Mononuclear cell (primary cell): ENCODE data around the gene C1QTNF5. TPM values are rescaled to one million over a fixed set of nuclear protein-coding genes. Genes with fewer than 3 reads are reported as not detected.
A peak's percentile ranks its signal among the peaks of the same experiment; 100 is the strongest.

Experiments
- H3K27me3 ChIP-seq: 2 replicates; pipeline ENCODE4 v1.6.0; 2011; ENCODE audit warnings: low read length, control low read depth; ENCODE audit not compliant: insufficient read depth
- H3K4me1 ChIP-seq: 2 replicates; pipeline ENCODE4 v1.5.1; 2011; ENCODE audit warnings: mild to moderate bottlenecking, low read length, control low read depth; ENCODE audit not compliant: insufficient read depth
- H3K4me3 ChIP-seq: 2 replicates; pipeline ENCODE4 v1.5.1; 2011; ENCODE audit warnings: mild to moderate bottlenecking, low read length, moderate library complexity
- H3K9me3 ChIP-seq: 2 replicates; pipeline ENCODE4 v1.5.1; 2011; ENCODE audit warnings: low read depth, mild to moderate bottlenecking, control low read depth, low read length
- total RNA-seq: library from RNA; depleted of rRNA; stranded (reverse); fragments of >200 nt; gene quantifications from one replicate; pipeline ENCODE4 v1.2.3, GENCODE V29; 2012

The C1QTNF5 gene
- total RNA-seq, 1 donor, result not detected

DNA sequence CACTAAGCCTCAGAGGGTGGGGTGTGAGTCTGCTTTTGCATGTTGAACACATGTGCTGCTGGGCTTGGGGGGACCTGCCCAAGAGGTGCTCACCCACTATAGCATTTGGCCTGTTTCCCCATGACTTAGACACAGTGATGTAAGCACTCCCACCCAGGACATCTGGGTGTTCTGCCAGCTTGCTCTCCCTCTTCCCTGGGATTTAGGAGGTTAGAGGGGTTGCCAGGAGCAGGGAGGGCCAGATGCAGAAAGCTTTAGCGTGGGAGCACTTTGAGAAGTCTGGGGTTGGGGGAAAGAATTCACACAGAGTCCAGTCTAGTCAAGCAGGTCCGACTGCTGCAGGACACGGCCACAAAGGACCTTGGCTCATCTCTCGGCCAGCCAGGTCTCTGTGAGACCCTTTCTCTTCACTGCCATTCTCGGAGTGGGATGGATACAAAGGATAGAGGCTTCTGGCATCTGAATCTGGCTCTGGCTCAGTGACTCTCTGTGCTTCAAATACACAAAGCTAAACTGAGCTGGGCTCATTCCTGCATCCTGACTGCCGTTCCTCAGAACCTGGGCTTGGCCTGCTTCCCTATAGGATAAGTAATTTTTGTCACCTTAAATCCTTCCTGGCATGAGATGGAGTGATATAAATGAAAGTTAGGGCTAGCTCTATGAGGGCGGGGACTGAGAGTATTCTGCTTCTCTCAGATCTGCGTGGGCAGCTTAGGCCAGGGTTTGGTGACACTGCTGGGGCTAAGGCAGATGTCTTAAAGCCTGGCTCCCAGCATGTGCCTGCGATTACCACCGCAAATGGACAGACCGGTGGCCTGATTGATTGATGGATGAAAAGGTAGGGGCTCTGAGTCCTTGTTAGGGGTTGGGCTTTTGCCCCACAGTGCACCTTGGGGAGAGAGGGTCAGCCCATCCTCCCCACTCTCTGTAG, 26.3 kb upstream of the C1QTNF5 start:
- no peaks in the 10 kb centered on the region for H3K9me3 ChIP-seq
- H3K4me3 ChIP-seq, result no peak overlapping the region
- peaks cover 30% of the 10 kb centered on the region for H3K27me3 ChIP-seq
- H3K4me1 ChIP-seq, result peaks cover 10% of the 10 kb centered on the region

- H3K4me1 ChIP-seq, result peaks cover 10% of the 10 kb centered on the region
- peaks cover 30% of the 10 kb centered on the region for H3K27me3 ChIP-seq
- no peak overlapping the region for H3K4me3 ChIP-seq
- H3K9me3 ChIP-seq, result no peaks in the 10 kb centered on the region
Measured at GRCh38 chr11:119365071-119365591, 24.4 kb upstream of the C1QTNF5 start.

DNA sequence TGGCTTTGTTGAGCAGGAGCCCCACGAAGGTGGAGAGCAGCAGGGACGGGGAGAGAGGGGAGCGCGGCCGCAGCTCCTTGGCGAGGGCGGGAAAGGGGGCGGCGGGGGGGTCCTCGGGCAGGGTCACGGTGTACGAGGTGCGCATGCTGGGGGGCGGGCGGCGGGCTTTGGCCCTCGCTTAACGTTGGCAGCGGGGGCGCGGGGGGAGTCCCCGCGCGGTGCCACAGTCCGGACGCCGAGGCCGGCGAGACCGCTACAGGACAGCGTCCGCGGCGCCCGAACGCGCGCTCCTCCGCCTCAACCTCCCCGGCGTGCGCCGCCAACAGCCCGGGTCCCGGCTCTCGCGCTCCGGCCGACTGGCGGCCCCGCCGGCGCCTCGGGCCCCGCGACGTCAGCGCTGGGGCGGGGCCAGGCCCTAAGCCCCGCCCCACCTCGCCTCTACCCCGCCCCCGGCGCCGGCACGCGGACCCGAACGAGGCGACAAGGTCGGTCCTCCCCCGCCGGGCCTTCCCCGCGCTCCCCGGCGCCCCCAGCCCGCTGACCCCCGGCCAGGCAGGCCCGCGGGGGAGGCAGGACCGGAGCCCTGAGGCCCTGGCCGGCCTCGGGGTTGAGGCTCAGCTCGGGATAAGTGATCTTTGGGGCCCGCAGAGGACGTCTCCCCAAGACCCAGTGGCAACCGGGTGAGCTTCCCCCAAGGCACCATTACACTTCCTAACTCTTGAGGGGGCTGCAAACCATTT, 23.3 kb upstream of the C1QTNF5 start:
- Histone ChIP-seq H3K27me3 (peaks cover 30% of the 10 kb centered on the region), H3K4me1 (peaks cover 14% of the 10 kb centered on the region), H3K9me3 (no peaks in the 10 kb centered on the region), H3K4me3 (peak overlapping the region; percentile 15)

DNA sequence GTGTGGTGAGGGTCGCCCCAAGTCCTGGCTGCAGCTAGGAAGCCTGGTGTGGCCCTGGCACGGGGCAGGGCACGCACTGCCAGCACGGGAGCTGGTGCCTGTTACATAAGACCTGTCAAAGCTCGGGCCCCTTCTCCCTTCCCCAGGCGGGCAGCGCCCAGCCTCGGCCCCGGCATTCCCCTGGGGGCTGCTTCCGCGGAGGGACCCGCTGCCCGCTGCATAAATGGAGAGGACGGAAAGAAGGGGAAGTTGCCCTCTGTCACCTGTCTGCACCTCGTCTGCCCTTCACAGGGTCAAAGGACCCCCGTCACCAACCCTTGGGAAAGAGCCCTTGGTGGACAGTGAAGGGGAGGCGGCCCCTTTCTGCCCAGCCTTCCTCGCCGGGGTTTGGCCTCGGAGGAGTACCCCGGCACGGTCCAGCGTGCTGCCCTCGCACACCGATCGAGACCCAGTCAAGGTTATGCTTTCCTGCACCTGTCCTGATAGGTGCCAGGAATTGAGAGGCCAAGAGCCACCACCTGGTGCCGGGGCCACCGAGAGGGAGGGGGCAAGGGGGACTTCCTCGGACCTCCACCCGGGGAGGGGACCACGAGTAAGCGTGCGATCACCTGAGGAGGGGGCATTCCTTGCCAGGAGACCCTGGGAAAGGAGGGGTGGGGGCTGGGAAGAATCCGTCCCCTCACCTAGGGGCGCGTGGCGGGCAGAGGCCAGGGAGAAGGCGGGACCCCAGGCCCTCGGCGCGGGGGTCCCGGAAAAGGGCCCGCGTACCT, 22.6 kb upstream of the C1QTNF5 start:
- H3K4me3 ChIP-seq, result no peak overlapping the region
- H3K9me3 ChIP-seq, result no peaks in the 10 kb centered on the region
- H3K4me1 ChIP-seq, result peaks cover 14% of the 10 kb centered on the region
- peaks cover 30% of the 10 kb centered on the region for H3K27me3 ChIP-seq

- no peaks in the 10 kb centered on the region for H3K9me3 ChIP-seq
- peaks cover 30% of the 10 kb centered on the region for H3K27me3 ChIP-seq
- peaks cover 14% of the 10 kb centered on the region for H3K4me1 ChIP-seq
- no peak overlapping the region for H3K4me3 ChIP-seq
Measured at GRCh38 chr11:119362741-119363080, 22.0 kb upstream of the C1QTNF5 start.

GRCh38 chr11:119361941-119362725, 21.4 kb upstream of the C1QTNF5 start:
- Histone ChIP-seq H3K27me3 (peaks cover 30% of the 10 kb centered on the region), H3K4me1 (peaks cover 14% of the 10 kb centered on the region), H3K9me3 (no peaks in the 10 kb centered on the region), H3K4me3 (no peak overlapping the region)

GRCh38 chr11:119361056-119361787, 20.5 kb upstream of the C1QTNF5 start:
- Histone ChIP-seq H3K9me3 (no peaks in the 10 kb centered on the region), H3K4me1 (peaks cover 17% of the 10 kb centered on the region), H3K27me3 (peaks cover 30% of the 10 kb centered on the region), H3K4me3 (no peak overlapping the region)

DNA sequence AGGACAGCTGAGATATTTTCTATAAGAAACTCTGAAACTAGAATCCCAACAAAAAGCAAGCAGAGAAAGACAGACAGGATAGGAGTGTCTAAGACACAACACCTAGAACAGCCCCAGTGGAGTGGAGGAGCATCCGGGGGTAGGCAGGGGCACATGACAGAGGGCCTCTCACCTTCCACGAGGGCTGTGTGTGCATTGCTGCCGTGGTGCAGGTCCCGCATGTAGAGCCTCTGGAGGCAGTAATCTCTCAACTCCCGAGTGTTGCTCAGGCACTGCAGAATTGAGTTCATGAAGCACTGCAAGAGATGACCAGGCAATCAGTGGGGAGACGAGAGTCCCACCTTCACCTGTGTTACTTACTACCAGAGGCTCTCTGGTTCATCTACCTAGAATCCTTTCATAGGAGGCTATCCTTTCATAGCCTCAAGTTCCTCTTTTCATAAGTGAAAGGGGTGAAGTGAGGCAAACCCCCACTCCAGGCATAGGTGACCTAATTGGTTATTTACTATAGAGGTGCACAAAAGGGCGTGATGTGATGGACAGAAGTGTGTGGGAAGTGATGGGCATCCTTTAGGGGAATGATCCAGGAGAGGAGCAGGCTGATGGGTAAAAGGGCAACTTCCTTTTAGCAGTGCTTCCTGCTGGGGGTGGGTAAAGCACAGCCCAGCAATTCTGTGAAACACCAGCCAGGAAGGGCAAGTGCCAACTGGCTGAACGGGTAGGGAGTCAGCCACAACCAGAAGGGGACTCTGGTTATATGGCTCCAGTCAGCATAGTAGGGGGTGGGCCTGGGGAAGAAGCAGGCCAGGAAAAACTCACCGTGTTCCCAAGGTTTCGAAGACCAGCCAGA, 18.9 kb upstream of the C1QTNF5 start:
- peaks cover 21% of the 10 kb centered on the region for H3K4me1 ChIP-seq
- no peak overlapping the region for H3K4me3 ChIP-seq
- H3K27me3 ChIP-seq, result peaks cover 23% of the 10 kb centered on the region
- H3K9me3 ChIP-seq, result no peaks in the 10 kb centered on the region

DNA sequence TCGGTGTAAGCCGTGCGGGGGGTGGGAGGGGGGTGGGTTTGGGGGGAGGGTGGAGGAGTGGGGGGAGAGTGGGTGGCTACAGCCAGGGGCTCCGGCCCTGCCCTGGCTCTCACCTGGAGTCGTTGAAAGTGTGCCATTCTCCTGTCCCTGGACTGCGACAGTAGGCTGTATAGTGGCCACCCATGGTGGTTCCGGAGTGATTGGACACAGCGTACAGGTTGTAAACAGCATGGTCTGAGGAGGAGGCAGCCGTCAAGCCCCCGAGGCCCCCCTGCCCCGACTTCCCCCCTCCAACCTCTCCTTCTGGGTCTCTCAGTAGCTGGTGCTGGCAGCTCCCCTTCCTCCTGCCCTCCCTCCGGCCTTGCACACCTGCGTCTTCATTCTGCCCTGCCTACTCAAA, 16.4 kb upstream of the C1QTNF5 start:
- peaks cover 15% of the 10 kb centered on the region for H3K27me3 ChIP-seq
- H3K4me3 ChIP-seq, result no peak overlapping the region

DNA sequence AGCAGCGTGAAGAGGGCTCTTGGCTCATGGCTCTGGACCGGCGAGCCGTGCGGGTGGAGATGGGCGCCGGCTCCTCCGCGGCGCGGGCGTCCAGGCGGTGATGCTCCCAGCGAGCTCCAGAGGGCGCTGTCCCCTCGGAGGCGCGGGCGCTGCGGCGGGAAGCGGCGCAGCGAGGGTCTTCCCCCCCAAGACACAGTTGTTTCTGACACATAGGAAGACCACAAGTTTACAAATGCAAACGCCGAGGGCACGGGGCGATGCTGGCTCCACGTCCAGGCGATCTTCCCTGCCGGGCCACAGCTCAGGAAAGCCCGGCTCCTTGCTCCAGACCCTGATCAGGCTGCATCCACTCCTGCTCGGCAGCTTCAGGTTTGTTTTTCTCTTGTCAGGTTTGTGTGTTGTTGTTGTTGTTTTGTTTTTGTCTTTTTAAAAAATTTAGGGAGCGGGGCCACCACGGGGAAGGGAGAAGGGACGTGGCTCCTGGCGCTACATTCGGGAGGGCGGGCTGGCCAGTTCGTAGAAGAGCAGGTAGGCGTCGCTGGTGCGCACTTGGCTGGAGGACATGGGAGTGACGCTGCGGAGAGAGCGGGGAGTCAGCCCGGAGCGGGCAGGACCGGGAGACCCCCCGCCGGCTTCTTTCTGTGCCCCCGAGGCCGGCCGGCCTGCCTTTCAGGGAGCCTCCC, 15.8 kb upstream of the C1QTNF5 start:
- H3K4me1 ChIP-seq, result peaks cover 11% of the 10 kb centered on the region
- H3K4me3 ChIP-seq, result peak overlapping the region; percentile 44
- H3K27me3 ChIP-seq, result peaks cover 18% of the 10 kb centered on the region
- no peaks in the 10 kb centered on the region for H3K9me3 ChIP-seq

More for the DNA sequence above, 16.4 kb upstream of the C1QTNF5 start:
- H3K9me3 ChIP-seq, result no peaks in the 10 kb centered on the region
- peaks cover 11% of the 10 kb centered on the region for H3K4me1 ChIP-seq

DNA sequence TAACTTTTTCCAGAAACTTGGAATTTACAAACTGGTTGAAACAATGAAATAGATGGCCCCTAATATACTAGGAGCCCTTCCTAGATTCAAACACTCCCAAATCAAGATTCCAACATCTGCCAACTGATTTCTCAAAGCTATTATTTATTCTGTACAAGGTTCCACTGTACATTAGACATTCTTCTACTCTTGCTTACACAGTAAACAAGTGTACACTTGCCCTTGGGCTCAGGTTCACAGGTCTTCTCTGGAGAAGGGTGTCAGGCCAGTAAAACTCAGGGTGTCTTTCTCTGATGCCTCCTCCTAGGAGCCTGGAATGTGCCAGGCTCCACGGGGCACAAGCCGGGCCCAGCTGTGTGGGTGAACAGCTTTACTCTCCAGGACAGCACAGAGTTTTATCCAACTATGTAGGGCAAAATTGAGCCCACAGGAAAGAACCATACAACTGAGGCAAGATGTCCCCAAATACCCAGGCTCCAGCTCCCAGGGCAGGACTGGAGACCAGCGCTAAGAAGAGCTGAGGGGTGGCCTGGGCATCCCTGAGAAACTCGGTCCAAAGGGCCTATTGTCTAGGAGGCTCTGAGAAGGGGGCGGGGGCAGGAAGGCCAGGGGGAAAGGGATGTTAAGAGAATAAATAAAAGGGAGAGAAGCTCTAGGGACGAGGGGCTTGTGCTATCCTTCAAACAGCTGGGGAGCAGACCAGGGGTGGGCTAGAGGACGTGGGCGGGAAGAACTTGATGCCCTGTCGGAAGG, 14.6 kb upstream of the C1QTNF5 start:
- peaks cover 11% of the 10 kb centered on the region for H3K4me1 ChIP-seq
- H3K4me3 ChIP-seq, result no peak overlapping the region
- H3K9me3 ChIP-seq, result no peaks in the 10 kb centered on the region
- peaks cover 18% of the 10 kb centered on the region for H3K27me3 ChIP-seq

- no peaks in the 10 kb centered on the region for H3K9me3 ChIP-seq
- no peak overlapping the region for H3K4me3 ChIP-seq
- peaks cover 18% of the 10 kb centered on the region for H3K27me3 ChIP-seq
- peaks cover 7% of the 10 kb centered on the region for H3K4me1 ChIP-seq
Measured at GRCh38 chr11:119352857-119353260, 12.2 kb upstream of the C1QTNF5 start.
